ENCODE measurements around the gene MIXL1.

MIXL1 gene

GRCh38 chr1:226223157-226223785, at the start of gene MIXL1:
Gene MIXL1 (plus strand): TSS chr1:226223664. CDS start chr1:226223682, 18 bp downstream.
- TF ChIP-seq TARDBP (IDR thresholded peaks at IDR 0.05) = no peak
- 0 out of 2 replicates have a peak, but pooled peaks have one; percentile 31 for TF ChIP-seq ARNT (IDR thresholded peaks at IDR 0.05)
- no peak for TF ChIP-seq SUZ12 (IDR thresholded peaks at IDR 0.05)
- POLR2A ChIA-PET = interaction anchor here (0.6 to 1.2 kb wide), 2 partner anchors 86 to 101 kb away, joined by 3 to 4 read pairs; partner anchors contain the start of gene LIN9
- CTCF ChIA-PET = interaction anchor here (0.5 kb wide), 1 partner anchor 866 kb away, joined by 3 read pairs; no protein-coding TSS in a partner anchor
- no peak for DNase-seq (ENCODE audit: extremely low spot score)

GRCh38 chr1:226176870-226177269, 46.6 kb upstream of the MIXL1 start:
- POLR2A ChIA-PET = no interaction called here
- DNase-seq (ENCODE audit: extremely low spot score) = no peak
- no peak for TF ChIP-seq NFRKB (IDR thresholded peaks at IDR 0.05)
- TF ChIP-seq ZNF384 (IDR thresholded peaks at IDR 0.05) = peak; percentile 20; the same call in 1 of the 2 replicates
- CTCF ChIA-PET = interaction anchor here (0.7 kb wide), 1 partner anchor 229 kb away, joined by 3 read pairs; no protein-coding TSS in a partner anchor

GRCh38 chr1:226181996-226182714, 41.3 kb upstream of the MIXL1 start:
- CTCF ChIA-PET = interaction anchor here (0.6 to 1.4 kb wide), 9 partner anchors 9 to 151 kb away, joined by 3 to 8 read pairs (median 4); no protein-coding TSS in a partner anchor

GRCh38 chr1:226185141-226186036, 38.1 kb upstream of the MIXL1 start:
- no peak for TF ChIP-seq BHLHE40 (IDR thresholded peaks at IDR 0.05; ENCODE audit: borderline replicate concordance)
- no peak for TF ChIP-seq HDGF (IDR thresholded peaks at IDR 0.05; ENCODE audit: borderline replicate concordance)
- no peak for TF ChIP-seq CTBP1 (IDR thresholded peaks at IDR 0.05; ENCODE audit: borderline replicate concordance)
- TF ChIP-seq TARDBP (IDR thresholded peaks at IDR 0.05) = no peak
- TF ChIP-seq PKNOX1 (IDR thresholded peaks at IDR 0.05) = 0 out of 2 replicates have a peak, but pooled peaks have one; percentile 1
- TF ChIP-seq FOXA1 (IDR thresholded peaks at IDR 0.05) = no peak
- TF ChIP-seq ELF4 (IDR thresholded peaks at IDR 0.05) = no peak
- TF ChIP-seq ZNF384 (IDR thresholded peaks at IDR 0.05) = peak; percentile 78
- no peak for TF ChIP-seq SUZ12 (IDR thresholded peaks at IDR 0.05)
- ChIA-PET CTCF (interaction anchor here (0.6 to 1.1 kb wide), 3 partner anchors 8 to 14 kb away, joined by 3 to 6 read pairs (median 5); no protein-coding TSS in a partner anchor), POLR2A (interaction anchor here (0.6 to 1.3 kb wide), 6 partner anchors 9 to 303 kb away, joined by 3 to 5 read pairs (median 4); partner anchors contain the start of genes H3-3A, LIN9 and TMEM63A)
- no peak for DNase-seq (ENCODE audit: extremely low spot score)

More at GRCh38 chr1:226181996-226182714, 41.3 kb upstream of the MIXL1 start:
- DNase-seq (ENCODE audit: extremely low spot score) = peak; percentile 39
- POLR2A ChIA-PET = interaction anchor here (0.8 kb wide), 1 partner anchor 99 kb away, joined by 3 read pairs; no protein-coding TSS in a partner anchor
- TF ChIP-seq TARDBP (IDR thresholded peaks at IDR 0.05) = no peak
- peak; percentile 98 for TF ChIP-seq ZNF384 (IDR thresholded peaks at IDR 0.05)

- no peak for TF ChIP-seq ZNF384 (IDR thresholded peaks at IDR 0.05)
- no peak for TF ChIP-seq FOXA1 (IDR thresholded peaks at IDR 0.05)
- TF ChIP-seq TARDBP (IDR thresholded peaks at IDR 0.05) = no peak
- peak; percentile 88 for TF ChIP-seq PKNOX1 (IDR thresholded peaks at IDR 0.05)
- TF ChIP-seq FOXM1 (IDR thresholded peaks at IDR 0.05; ENCODE audit: borderline replicate concordance) = peak; percentile 64; the same call in 1 of the 2 replicates
- no peak for TF ChIP-seq CTBP1 (IDR thresholded peaks at IDR 0.05; ENCODE audit: borderline replicate concordance)
- TF ChIP-seq NFRKB (IDR thresholded peaks at IDR 0.05) = no peak
- TF ChIP-seq BHLHE40 (IDR thresholded peaks at IDR 0.05; ENCODE audit: borderline replicate concordance) = no peak
- no peak for TF ChIP-seq SUZ12 (IDR thresholded peaks at IDR 0.05)
- TF ChIP-seq LEF1 (IDR thresholded peaks at IDR 0.05; ENCODE audit: borderline replicate concordance) = peak; percentile 96
- no peak for TF ChIP-seq SP1 (IDR thresholded peaks at IDR 0.05)
- TF ChIP-seq ARNT (IDR thresholded peaks at IDR 0.05) = peak; percentile 70; the same call in 1 of the 2 replicates
- TF ChIP-seq HDGF (IDR thresholded peaks at IDR 0.05; ENCODE audit: borderline replicate concordance) = no peak
- peak; percentile 84 for TF ChIP-seq ELF4 (IDR thresholded peaks at IDR 0.05)
- TF ChIP-seq FOXK2 (IDR thresholded peaks at IDR 0.05) = no peak
- no peak for TF ChIP-seq L3MBTL2 (conservative IDR thresholded peaks at IDR 0.05)
- DNase-seq (ENCODE audit: extremely low spot score) = peak; percentile 96
- ChIA-PET CTCF (interaction anchor here (1.0 to 1.1 kb wide), 1 partner anchor 11 kb away, joined by 5 to 6 read pairs; no protein-coding TSS in a partner anchor), POLR2A (interaction anchor here (0.7 to 1.3 kb wide), 8 partner anchors 11 to 124 kb away, joined by 3 to 5 read pairs (median 4); partner anchors contain the start of genes H3-3A and LIN9)
These were observed 37.1 kb upstream of the MIXL1 start, which contains the start of gene ACBD3 for GRCh38 chr1:226186124-226187018. Gene ACBD3 (minus strand): TSS chr1:226186741. CDS start chr1:226186675, 66 bp downstream.
